ENCODE measurements around the gene SC5D.

DNA sequence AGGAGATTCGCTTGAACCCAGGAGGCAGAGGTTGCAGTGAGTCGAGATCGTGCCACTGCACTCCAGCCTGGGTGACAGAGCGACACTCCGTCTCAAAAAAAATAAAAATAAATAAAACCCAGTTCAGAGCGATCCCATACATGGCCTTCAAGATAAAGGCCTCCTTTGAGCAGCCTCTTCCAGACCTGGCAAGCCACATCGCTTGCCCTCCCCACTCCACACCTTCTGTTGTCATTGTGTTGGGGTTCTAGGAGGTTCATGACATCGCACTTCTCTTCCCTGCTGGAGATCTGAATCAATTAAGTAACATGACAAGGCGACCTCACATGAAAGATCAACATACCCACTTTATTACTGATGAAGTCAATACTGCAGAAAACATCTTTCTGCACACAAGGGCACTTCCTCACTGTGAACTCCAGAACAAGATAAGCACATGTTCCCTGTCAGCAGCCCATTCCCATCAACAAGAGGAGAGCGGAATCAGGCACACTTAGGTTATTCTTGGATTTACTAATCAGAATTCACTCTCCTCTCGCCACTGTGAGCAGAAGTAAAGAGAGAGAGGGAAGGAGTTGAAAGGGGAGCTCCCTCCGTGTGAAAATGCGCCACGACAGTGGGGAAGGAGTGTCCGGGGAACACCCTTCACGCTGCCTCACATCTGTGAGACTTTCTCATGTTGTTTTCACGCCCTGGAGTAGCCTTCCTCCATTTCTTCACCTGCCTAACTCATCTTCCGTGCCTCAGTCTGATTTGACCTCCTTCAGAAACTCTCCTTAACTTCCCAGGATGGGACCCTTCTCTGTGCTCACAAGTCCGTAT is 38.3 kb downstream of the SC5D start:
- no peak for TF ChIP-seq EP300 (IDR thresholded peaks at IDR 0.05)
- TF ChIP-seq, protein P1, sequence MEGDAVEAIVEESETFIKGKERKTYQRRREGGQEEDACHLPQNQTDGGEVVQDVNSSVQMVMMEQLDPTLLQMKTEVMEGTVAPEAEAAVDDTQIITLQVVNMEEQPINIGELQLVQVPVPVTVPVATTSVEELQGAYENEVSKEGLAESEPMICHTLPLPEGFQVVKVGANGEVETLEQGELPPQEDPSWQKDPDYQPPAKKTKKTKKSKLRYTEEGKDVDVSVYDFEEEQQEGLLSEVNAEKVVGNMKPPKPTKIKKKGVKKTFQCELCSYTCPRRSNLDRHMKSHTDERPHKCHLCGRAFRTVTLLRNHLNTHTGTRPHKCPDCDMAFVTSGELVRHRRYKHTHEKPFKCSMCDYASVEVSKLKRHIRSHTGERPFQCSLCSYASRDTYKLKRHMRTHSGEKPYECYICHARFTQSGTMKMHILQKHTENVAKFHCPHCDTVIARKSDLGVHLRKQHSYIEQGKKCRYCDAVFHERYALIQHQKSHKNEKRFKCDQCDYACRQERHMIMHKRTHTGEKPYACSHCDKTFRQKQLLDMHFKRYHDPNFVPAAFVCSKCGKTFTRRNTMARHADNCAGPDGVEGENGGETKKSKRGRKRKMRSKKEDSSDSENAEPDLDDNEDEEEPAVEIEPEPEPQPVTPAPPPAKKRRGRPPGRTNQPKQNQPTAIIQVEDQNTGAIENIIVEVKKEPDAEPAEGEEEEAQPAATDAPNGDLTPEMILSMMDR (IDR thresholded peaks at IDR 0.05) = no peak
